ENCODE data around the gene KLF6. TPM values are rescaled to one million over a fixed set of nuclear protein-coding genes. Genes with fewer than 3 reads are reported as not detected.

The KLF6 gene
- total RNA-seq, 1 experiment from 2014 or later: 282 TPM

DNA sequence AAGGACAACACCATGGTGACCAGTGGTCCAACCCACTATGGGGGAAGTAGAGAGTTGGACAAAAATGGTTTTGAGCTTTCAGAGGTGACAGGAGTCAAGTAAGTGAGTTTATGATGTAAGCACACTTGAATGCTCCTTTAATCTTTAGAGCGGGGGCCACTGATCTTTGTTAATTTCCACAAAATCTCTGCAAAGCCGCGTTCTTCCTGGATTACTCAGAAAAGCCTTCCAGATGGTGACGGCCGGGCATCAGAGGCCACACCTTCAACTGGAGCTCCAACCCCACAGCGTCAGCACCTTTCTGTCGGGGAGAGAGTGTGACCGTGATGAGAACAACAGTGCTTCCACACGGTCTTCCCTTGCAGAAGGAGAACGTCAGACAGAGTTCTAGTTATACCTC lies 35.2 kb upstream of the KLF6 start:
- H3K27me3 Mint-ChIP-seq (ENCODE audit: insufficient read depth, unreplicated experiment): no peaks in the 10 kb centered on the region
- ChIA-PET CTCF (interaction anchor here (1.4 kb wide), 1 partner anchor 31 kb away, joined by 3 read pairs; no protein-coding TSS in a partner anchor), POLR2A (no interaction called here)
- intact Hi-C loops (cut with micrococcal nuclease): no loop called here
- H3K4me1 Mint-ChIP-seq (ENCODE audit: insufficient read depth, unreplicated experiment): peaks cover 5% of the 10 kb centered on the region
- H3K4me3 Mint-ChIP-seq (ENCODE audit: unreplicated experiment): no peak overlapping the region
- H3K36me3 Mint-ChIP-seq (ENCODE audit: insufficient read depth, unreplicated experiment): no peaks in the 10 kb centered on the region
- no peak overlapping the region for H3K27ac Mint-ChIP-seq (ENCODE audit: low read depth, unreplicated experiment)
- TF ChIP-seq, protein P1, sequence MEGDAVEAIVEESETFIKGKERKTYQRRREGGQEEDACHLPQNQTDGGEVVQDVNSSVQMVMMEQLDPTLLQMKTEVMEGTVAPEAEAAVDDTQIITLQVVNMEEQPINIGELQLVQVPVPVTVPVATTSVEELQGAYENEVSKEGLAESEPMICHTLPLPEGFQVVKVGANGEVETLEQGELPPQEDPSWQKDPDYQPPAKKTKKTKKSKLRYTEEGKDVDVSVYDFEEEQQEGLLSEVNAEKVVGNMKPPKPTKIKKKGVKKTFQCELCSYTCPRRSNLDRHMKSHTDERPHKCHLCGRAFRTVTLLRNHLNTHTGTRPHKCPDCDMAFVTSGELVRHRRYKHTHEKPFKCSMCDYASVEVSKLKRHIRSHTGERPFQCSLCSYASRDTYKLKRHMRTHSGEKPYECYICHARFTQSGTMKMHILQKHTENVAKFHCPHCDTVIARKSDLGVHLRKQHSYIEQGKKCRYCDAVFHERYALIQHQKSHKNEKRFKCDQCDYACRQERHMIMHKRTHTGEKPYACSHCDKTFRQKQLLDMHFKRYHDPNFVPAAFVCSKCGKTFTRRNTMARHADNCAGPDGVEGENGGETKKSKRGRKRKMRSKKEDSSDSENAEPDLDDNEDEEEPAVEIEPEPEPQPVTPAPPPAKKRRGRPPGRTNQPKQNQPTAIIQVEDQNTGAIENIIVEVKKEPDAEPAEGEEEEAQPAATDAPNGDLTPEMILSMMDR (IDR thresholded peaks at IDR 0.05; ENCODE audit: unreplicated experiment): no peak
- no peak for DNase-seq (ENCODE audit: unreplicated experiment)
- BruUV-seq (replicated peaks): no TSS peak
- no peaks in the 10 kb centered on the region for H3K9me3 Mint-ChIP-seq (ENCODE audit: unreplicated experiment)

DNA sequence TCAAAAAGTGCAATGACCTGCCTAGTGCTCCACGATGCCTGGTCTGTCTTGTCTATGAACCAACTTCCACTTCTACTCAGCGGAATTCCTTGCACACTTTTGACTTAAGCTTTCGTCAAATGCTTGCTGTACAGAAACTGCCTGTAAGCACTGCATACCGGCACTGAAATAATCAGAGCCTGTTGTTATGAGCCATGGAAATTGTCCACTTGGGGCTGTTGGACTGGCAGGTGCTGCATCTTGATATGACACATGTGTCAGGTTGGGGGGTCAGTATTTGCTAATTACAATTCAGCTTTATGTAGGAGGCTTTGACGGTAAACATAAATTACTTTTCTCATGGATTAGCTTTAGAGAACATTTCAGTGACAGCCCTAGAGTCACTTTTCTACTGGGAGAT lies 32.0 kb upstream of the KLF6 start:
- intact Hi-C loops (cut with micrococcal nuclease): no loop called here
- CTCF ChIA-PET: no interaction called here
- POLR2A ChIA-PET: interaction anchor here (2.6 to 14.1 kb wide), 2 partner anchors 11 to 34 kb away, joined by 12 to 571 read pairs; partner anchors contain the start of gene KLF6
- H3K4me1 Mint-ChIP-seq (ENCODE audit: insufficient read depth, unreplicated experiment): peaks cover 3% of the 10 kb centered on the region
- no peak for DNase-seq (ENCODE audit: unreplicated experiment)
- no peaks in the 10 kb centered on the region for H3K36me3 Mint-ChIP-seq (ENCODE audit: insufficient read depth, unreplicated experiment)
- no TSS peak for BruUV-seq (replicated peaks)
- H3K9me3 Mint-ChIP-seq (ENCODE audit: unreplicated experiment): no peaks in the 10 kb centered on the region
- H3K27me3 Mint-ChIP-seq (ENCODE audit: insufficient read depth, unreplicated experiment): no peaks in the 10 kb centered on the region
- H3K27ac Mint-ChIP-seq (ENCODE audit: low read depth, unreplicated experiment): peak overlapping the region; percentile 52
- no peak overlapping the region for H3K4me3 Mint-ChIP-seq (ENCODE audit: unreplicated experiment)
- TF ChIP-seq, protein P1 (IDR thresholded peaks at IDR 0.05; ENCODE audit: unreplicated experiment): no peak

DNA sequence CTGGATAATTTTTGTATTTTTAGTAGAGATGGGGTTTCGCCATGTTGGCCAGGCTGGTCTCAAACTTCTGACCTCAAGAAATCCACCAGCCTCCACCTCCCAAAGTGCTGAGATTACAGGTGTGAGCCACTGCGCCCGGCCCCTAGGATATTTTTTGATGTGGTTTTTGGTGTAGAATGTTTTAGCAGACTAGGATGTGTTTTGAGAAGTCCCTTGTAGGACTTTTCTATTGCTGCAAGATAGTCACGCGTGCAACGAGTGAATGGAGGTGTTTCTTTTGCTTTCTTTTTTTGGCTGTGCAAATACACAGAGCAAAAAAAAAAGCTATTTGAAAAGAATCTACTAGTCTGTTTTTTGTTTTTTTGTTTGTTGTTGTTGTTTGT lies 29.8 kb upstream of the KLF6 start:
- BruUV-seq (replicated peaks): no TSS peak
- POLR2A ChIA-PET: interaction anchor here (1.1 to 14.1 kb wide), 5 partner anchors 13 to 428 kb away, joined by 3 to 571 read pairs (median 150); partner anchors contain the start of gene KLF6
- TF ChIP-seq, protein P1 (IDR thresholded peaks at IDR 0.05; ENCODE audit: unreplicated experiment): no peak
- intact Hi-C loops (cut with micrococcal nuclease): no loop called here
- Mint-ChIP-seq H3K4me1 (ENCODE audit: insufficient read depth, unreplicated experiment) (peaks cover 22% of the 10 kb centered on the region), H3K36me3 (ENCODE audit: insufficient read depth, unreplicated experiment) (no peaks in the 10 kb centered on the region), H3K9me3 (ENCODE audit: unreplicated experiment) (no peaks in the 10 kb centered on the region), H3K27me3 (ENCODE audit: insufficient read depth, unreplicated experiment) (no peaks in the 10 kb centered on the region), H3K4me3 (ENCODE audit: unreplicated experiment) (no peak overlapping the region), H3K27ac (ENCODE audit: low read depth, unreplicated experiment) (no peak overlapping the region)
- CTCF ChIA-PET: no interaction called here
- no peak for DNase-seq (ENCODE audit: unreplicated experiment)

DNA sequence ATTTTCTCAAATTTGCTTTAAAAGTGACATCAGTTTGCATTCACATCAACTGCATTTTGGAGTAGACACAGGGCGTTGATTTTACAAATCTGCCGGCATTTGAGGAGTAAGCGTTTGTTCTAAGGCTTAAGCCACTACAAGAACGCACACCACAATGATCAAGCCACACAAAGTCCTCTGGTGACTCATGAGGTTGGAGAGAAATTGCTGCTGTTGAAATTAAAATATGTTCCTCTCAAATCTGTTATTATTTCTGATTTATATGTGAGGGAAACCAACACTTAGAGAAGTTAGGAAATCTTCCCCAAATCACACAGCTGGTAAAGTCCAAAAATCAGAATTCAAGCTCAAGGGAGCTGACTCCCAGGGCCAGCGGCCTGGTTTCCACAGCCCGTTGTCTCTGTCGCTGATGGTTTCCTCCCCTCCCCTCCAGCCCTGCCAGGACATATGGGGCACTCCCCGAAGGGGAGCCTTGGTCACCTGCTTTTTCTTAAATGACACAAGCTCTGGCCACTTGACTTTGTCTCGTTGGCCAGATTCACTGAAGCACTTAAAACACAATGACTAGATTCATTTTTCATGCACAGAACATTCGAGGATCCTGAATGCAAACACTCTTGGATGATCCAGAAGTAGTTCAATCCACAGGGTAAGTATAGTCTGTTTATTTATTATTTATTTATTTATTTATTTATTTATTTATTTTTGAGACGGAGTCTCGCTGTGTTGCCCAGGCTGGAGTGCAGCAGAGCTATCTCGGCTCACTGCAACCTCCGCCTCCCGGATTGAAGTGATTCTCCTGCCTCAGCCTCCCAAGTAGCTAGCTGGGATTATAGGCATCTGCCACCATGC lies 29.2 kb upstream of the KLF6 start:
- TF ChIP-seq, protein P1 (IDR thresholded peaks at IDR 0.05; ENCODE audit: unreplicated experiment): no peak
- H3K27ac Mint-ChIP-seq (ENCODE audit: low read depth, unreplicated experiment): peak overlapping the region; percentile 100
- H3K4me1 Mint-ChIP-seq (ENCODE audit: insufficient read depth, unreplicated experiment): peaks cover 28% of the 10 kb centered on the region
- no peaks in the 10 kb centered on the region for H3K27me3 Mint-ChIP-seq (ENCODE audit: insufficient read depth, unreplicated experiment)
- intact Hi-C loops (cut with micrococcal nuclease): no loop called here
- ChIA-PET CTCF (no interaction called here), POLR2A (interaction anchor here (1.1 to 14.1 kb wide), 5 partner anchors 13 to 429 kb away, joined by 3 to 571 read pairs (median 150); partner anchors contain the start of gene KLF6)
- no TSS peak for BruUV-seq (replicated peaks)
- no peak for DNase-seq (ENCODE audit: unreplicated experiment)
- no peaks in the 10 kb centered on the region for H3K36me3 Mint-ChIP-seq (ENCODE audit: insufficient read depth, unreplicated experiment)
- H3K9me3 Mint-ChIP-seq (ENCODE audit: unreplicated experiment): no peaks in the 10 kb centered on the region
- no peak overlapping the region for H3K4me3 Mint-ChIP-seq (ENCODE audit: unreplicated experiment)

Data from MCF 10A (cell line).